H1 (cell line): ENCODE results near the gene KCNQ1. TPM values are rescaled to one million over a fixed set of nuclear protein-coding genes. Genes with fewer than 3 reads are reported as not detected.

Source experiments
- CTCF ChIA-PET: fragments of 300-600 bp; sonication (Branson Sonifier 250); formaldehyde crosslinking; loops from one replicate; lab custom pipeline; 2021; ENCODE audit not compliant: partially characterized antibody; lab: Charles Lee
- POLR2A ChIA-PET: fragments of 300-600 bp; sonication (Branson Sonifier 250); formaldehyde crosslinking; loops from one replicate; lab custom pipeline; 2021; ENCODE audit warnings: inconsistent platforms; ENCODE audit not compliant: partially characterized antibody; lab: Charles Lee
- DNase-seq, 2 experiments: peaks; one replicate each; pipeline versions ENCODE4 v3.0.0 to v3.0.0-alpha.2; 2010 to 2022; ENCODE audit warnings: low spot score in 2 of 2, low read depth in 1 of 2, mixed read lengths in 1 of 2
- FAIRE-seq: peaks from 2 replicates; lab custom pipeline; 2011; peaks lifted over from hg19 to GRCh38; lab: Jason Lieb, UNC
- H2AFZ ChIP-seq: 2 replicates; pipeline ENCODE4 v1.8.1; 2012; ENCODE audit warnings: low read length, inconsistent platforms
- H2AK5ac ChIP-seq: 2 replicates; pipeline ENCODE4 v1.6.1; 2013; ENCODE audit warnings: low read depth, low read length
- H2BK120ac ChIP-seq: replicated peaks from 2 replicates; pipeline ENCODE3; 2013; ENCODE audit warnings: low read depth, low read length, inconsistent platforms
- H2BK12ac ChIP-seq: 2 replicates; pipeline ENCODE4 v1.6.1; 2013; ENCODE audit warnings: low read depth, low read length
- H2BK15ac ChIP-seq: 2 replicates; pipeline ENCODE4 v1.6.1; 2013; ENCODE audit warnings: low read length
- H2BK20ac ChIP-seq: 2 replicates; pipeline ENCODE4 v1.6.1; 2013; ENCODE audit warnings: low read length
- H2BK5ac ChIP-seq: 2 replicates; pipeline ENCODE4 v1.6.1; 2013; ENCODE audit warnings: low read depth, low read length
- H3K14ac ChIP-seq: 2 replicates; pipeline ENCODE4 v1.6.1; 2013; ENCODE audit warnings: inconsistent platforms; ENCODE audit not compliant: insufficient read length
- H3K18ac ChIP-seq: 2 replicates; pipeline ENCODE4 v1.6.1; 2013; ENCODE audit warnings: low read length; ENCODE audit errors: extremely low read depth
- H3K23ac ChIP-seq: 2 replicates; pipeline ENCODE4 v1.6.1; 2013; ENCODE audit warnings: inconsistent platforms; ENCODE audit not compliant: insufficient read length
- H3K23me2 ChIP-seq: 2 replicates; pipeline ENCODE4 v1.6.1; 2013; ENCODE audit warnings: low read depth, low read length
- H3K27ac ChIP-seq: 2 replicates; pipeline ENCODE4 v1.6.1; 2011; ENCODE audit warnings: low read depth, low read length, inconsistent platforms
- H3K27me3 ChIP-seq, 4 experiments: replicated peaks in 1 of 4; 1 replicate in 1 of 4; 2 replicates in 3 of 4; pipeline versions ENCODE4 v1.6.1 to v1.8.1; 2011 to 2013; ENCODE audit warnings: low read length in 3 of 4, mild to moderate bottlenecking in 3 of 4, inconsistent platforms in 2 of 4, mixed read lengths in 2 of 4, moderate library complexity in 1 of 4; ENCODE audit not compliant: control insufficient read depth in 3 of 4, insufficient read depth in 3 of 4; ENCODE audit errors: extremely low read depth in 1 of 4
- H3K36me3 ChIP-seq, 4 experiments: 2 replicates each; pipeline versions ENCODE4 v1.6.1 to v1.8.1; 2011 to 2013; ENCODE audit warnings: mild to moderate bottlenecking in 4 of 4, low read length in 3 of 4, moderate library complexity in 2 of 4, control low read depth in 1 of 4, inconsistent platforms in 1 of 4; ENCODE audit not compliant: insufficient read depth in 4 of 4, control insufficient read depth in 2 of 4
- H3K4ac ChIP-seq: replicated peaks from 2 replicates; pipeline ENCODE3; 2013; ENCODE audit warnings: low read length, low read depth, mixed read lengths, inconsistent platforms; ENCODE audit not compliant: insufficient read length
- H3K4me1 ChIP-seq, 4 experiments: replicated peaks in 1 of 4; 1 replicate in 1 of 4; 2 replicates in 3 of 4; pipeline versions ENCODE4 v1.6.1 to v1.8.1; 2011 to 2013; ENCODE audit warnings: low read length in 3 of 4, inconsistent platforms in 2 of 4, mixed read lengths in 1 of 4; ENCODE audit not compliant: insufficient read depth in 4 of 4, control insufficient read depth in 3 of 4
- H3K4me2 ChIP-seq, 2 experiments: 2 replicates each; pipeline versions ENCODE4 v1.6.1 to v1.8.1; 2011 to 2013; ENCODE audit warnings: low read depth in 2 of 2, low read length in 2 of 2, control low read depth in 1 of 2, inconsistent platforms in 1 of 2, mild to moderate bottlenecking in 1 of 2; ENCODE audit not compliant: insufficient read depth in 1 of 2
- H3K4me3 ChIP-seq, 4 experiments: fragments of 200-600, 300-600 bp in 1 of 4; sonication (generic), shearing (Covaris generic), sonication (Bioruptor Twin) in 1 of 4; 2 replicates each; pipeline versions ENCODE4 v1.5.1 to v1.8.1; 2011 to 2016; ENCODE audit warnings: low read length in 4 of 4, low read depth in 3 of 4, control low read depth in 2 of 4, inconsistent platforms in 2 of 4, mild to moderate bottlenecking in 2 of 4, mixed read lengths in 1 of 4, moderate library complexity in 1 of 4; ENCODE audit not compliant: insufficient read depth in 2 of 4; ENCODE audit errors: extremely low read depth in 1 of 4
- H3K56ac ChIP-seq: replicated peaks from 2 replicates; pipeline ENCODE3; 2013; ENCODE audit warnings: low read depth, mild to moderate bottlenecking, mixed read lengths, low read length, inconsistent platforms; ENCODE audit not compliant: insufficient read length
- H3K79me1 ChIP-seq: 2 replicates; pipeline ENCODE4 v1.6.1; 2013; ENCODE audit warnings: low read depth, low read length, control low read depth
- H3K79me2 ChIP-seq, 2 experiments: 2 replicates each; pipeline versions ENCODE4 v1.6.1 to v1.8.1; 2012 to 2013; ENCODE audit warnings: low read length in 2 of 2, mild to moderate bottlenecking in 2 of 2, inconsistent platforms in 1 of 2; ENCODE audit not compliant: insufficient read depth in 2 of 2, control insufficient read depth in 1 of 2
- H3K9ac ChIP-seq, 4 experiments: replicated peaks in 1 of 4; 1 replicate in 1 of 4; 2 replicates in 3 of 4; pipeline versions ENCODE4 v1.6.1 to v1.8.1; 2011 to 2013; ENCODE audit warnings: low read depth in 3 of 4, low read length in 3 of 4, control low read depth in 2 of 4, mild to moderate bottlenecking in 2 of 4, moderate library complexity in 2 of 4, inconsistent platforms in 1 of 4; ENCODE audit errors: extremely low read depth in 1 of 4
- H3K9me3 ChIP-seq, 2 experiments: 2 replicates each; pipeline versions ENCODE4 v1.6.1 to v1.8.1; 2012 to 2013; ENCODE audit warnings: mild to moderate bottlenecking in 2 of 2, moderate library complexity in 2 of 2, control low read depth in 1 of 2, inconsistent platforms in 1 of 2, low read depth in 1 of 2, low read length in 1 of 2, mixed read lengths in 1 of 2; ENCODE audit not compliant: insufficient read depth in 2 of 2
- H4K20me1 ChIP-seq, 2 experiments: replicated peaks in 1 of 2; 2 replicates each; pipeline versions ENCODE3 to v1.8.1; 2011 to 2013; ENCODE audit warnings: inconsistent platforms in 2 of 2, low read length in 2 of 2, mild to moderate bottlenecking in 1 of 2; ENCODE audit not compliant: insufficient read depth in 2 of 2, control insufficient read depth in 1 of 2
- H4K5ac ChIP-seq: 2 replicates; pipeline ENCODE4 v1.6.1; 2013; ENCODE audit warnings: low read length, low read depth, mixed read lengths, inconsistent platforms; ENCODE audit not compliant: insufficient read length
- H4K8ac ChIP-seq: 2 replicates; pipeline ENCODE4 v1.8.0; 2013; ENCODE audit warnings: mild to moderate bottlenecking, moderate library complexity, low read length, inconsistent platforms; ENCODE audit not compliant: insufficient read depth; ENCODE audit errors: extremely low read depth
- H4K91ac ChIP-seq: replicated peaks from 2 replicates; pipeline ENCODE3; 2013; ENCODE audit warnings: low read length, mixed read lengths, inconsistent platforms; ENCODE audit not compliant: insufficient read length
- ASH2L ChIP-seq: fragments of 200-600, 300-600 bp; sonication (generic); IDR thresholded peaks from one replicate; pipeline ENCODE4 v1.7.1; 2017; ENCODE audit warnings: low read length
- CREB1 ChIP-seq: IDR thresholded peaks from 2 replicates; pipeline ENCODE4 v1.6.1; 2012; ENCODE audit warnings: inconsistent platforms
- EGR1 ChIP-seq: IDR thresholded peaks from 2 replicates; pipeline ENCODE4 v1.6.1; 2011; ENCODE audit warnings: low read depth, low read length, borderline replicate concordance
- RAD21 ChIP-seq, 2 experiments: IDR thresholded peaks in 1 of 2; conservative IDR thresholded peaks in 1 of 2; 2 replicates each; pipeline ENCODE4 v1.6.1; 2011; ENCODE audit warnings: low read depth in 2 of 2, low read length in 2 of 2, improper control_type of control experiment in 1 of 2, inconsistent platforms in 1 of 2, mild to moderate bottlenecking in 1 of 2, moderate library complexity in 1 of 2
- SIX5 ChIP-seq: IDR thresholded peaks from 2 replicates; pipeline ENCODE4 v1.6.1; 2011; ENCODE audit warnings: mild to moderate bottlenecking, low read depth, low read length
- SP1 ChIP-seq: IDR thresholded peaks from 2 replicates; pipeline ENCODE4 v1.6.1; 2011; ENCODE audit warnings: low read depth, low read length
- SP2 ChIP-seq: IDR thresholded peaks from 2 replicates; pipeline ENCODE4 v1.6.1; 2012; ENCODE audit warnings: mild to moderate bottlenecking, low read length, inconsistent platforms
- TAF7 ChIP-seq: optimal IDR thresholded peaks from 2 replicates; pipeline ENCODE3; 2011; ENCODE audit warnings: low read depth, mild to moderate bottlenecking, inconsistent platforms, low read length, moderate library complexity, borderline replicate concordance
- TEAD4 ChIP-seq: IDR thresholded peaks from 2 replicates; pipeline ENCODE4 v1.6.1; 2012; ENCODE audit warnings: low read depth, low read length, inconsistent platforms, mixed read lengths
- YY1 ChIP-seq: IDR thresholded peaks from 2 replicates; pipeline ENCODE4 v1.6.1; 2011; ENCODE audit warnings: low read depth, mild to moderate bottlenecking, low read length
- WGBS, 2 experiments: shearing (Covaris generic) in 1 of 2; methylation state at CpG; one replicate each; pipeline versions ENCODE4 v1.1.6 to v1.1.7; 2013 to 2015; ENCODE audit warnings: low lambda C conversion rate in 2 of 2, mixed read lengths in 2 of 2, inconsistent platforms in 1 of 2, low coverage in 1 of 2, missing lambda C conversion rate in 1 of 2; ENCODE audit not compliant: insufficient replicate concordance in 2 of 2, insufficient coverage in 1 of 2, insufficient read length in 1 of 2; ENCODE audit errors: extremely low coverage in 1 of 2, missing lambda C conversion rate in 1 of 2; 5-methylcytosine and 5-hydroxymethylcytosine counted together
- polyA plus RNA-seq, 7 experiments: library from polyadenylated mRNA; depleted of rRNA in 3 of 7; stranded (reverse) in 5 of 7; unstranded in 2 of 7; fragments of >200 nt in 5 of 7; fragments of 200-250 nt in 2 of 7; gene quantifications; 1 replicate in 5 of 7; 2 replicates in 1 of 7; 4 replicates in 1 of 7; pipeline versions ENCODE4 v1.2.1 to v1.2.3, GENCODE V29; 2011 to 2013; ENCODE audit warnings: missing spikeins in 2 of 7, mixed read lengths in 2 of 7
- total RNA-seq: library from RNA; stranded (reverse); fragmentation: NEBNext Ultra II Directional; extraction: Animal tissue kit (Norgen Biotek cat#: 25700); gene quantifications from 2 replicates; pipeline ENCODE4 v1.2.1, GENCODE V29; 2021

Gene KCNQ1
- total and polyA plus RNA-seq, 2 of the 8 experiments (the other 6 are each of a cell fraction or from before 2014, with no cell fraction given), result 1.9 to 2.0 TPM

DNA sequence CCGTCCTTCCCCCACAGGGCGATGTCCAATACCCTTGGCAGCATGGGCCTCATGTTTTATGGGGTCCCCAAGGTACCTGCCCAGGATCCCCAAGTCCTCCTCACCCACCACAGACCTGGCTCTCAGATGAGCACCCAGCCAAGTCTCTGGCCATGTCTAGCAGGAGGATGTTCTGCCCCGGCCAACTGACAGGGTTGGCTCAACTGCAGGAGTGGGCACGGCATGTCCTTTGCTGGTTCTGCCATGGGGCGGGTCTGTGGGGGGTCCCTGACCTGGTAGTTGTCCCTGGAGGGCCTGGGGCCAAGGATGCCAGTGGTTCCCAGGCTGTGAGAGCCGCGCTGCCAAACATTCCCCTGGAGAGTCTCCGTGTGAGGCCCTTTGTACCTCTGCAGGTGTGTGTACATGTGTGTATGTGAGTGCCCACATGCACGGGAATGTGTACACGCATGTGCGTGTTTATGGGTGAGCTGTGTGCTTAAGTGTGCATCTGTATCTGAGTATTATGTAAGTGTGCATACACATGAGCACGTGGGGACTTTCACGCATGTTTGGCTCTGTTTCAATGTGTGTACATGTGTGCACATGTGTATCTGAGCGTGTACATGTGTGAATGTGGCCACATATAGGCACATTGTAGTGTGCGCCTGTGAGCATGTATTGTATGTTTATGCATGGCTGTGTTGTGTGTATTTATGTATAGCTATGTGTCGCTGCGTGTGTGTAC lies 85.5 kb downstream of the KCNQ1 start:
- Histone ChIP-seq H3K4me3 (no peak overlapping the region), H3K23me2 (no peaks in the 10 kb centered on the region), H3K9me3 (no peaks in the 10 kb centered on the region), H4K8ac (no peak overlapping the region), H3K23ac (no peak overlapping the region), H3K14ac (no peak overlapping the region), H3K18ac (no peak overlapping the region), H3K79me1 (no peaks in the 10 kb centered on the region), H4K20me1 (peaks cover 0 to 7% of the 10 kb centered on the region in 2 experiments), H2AK5ac (peak overlapping the region; percentile 87; the same call in 1 of the 2 replicates), H2AFZ (no peak overlapping the region), H3K36me3 (no peaks in the 10 kb centered on the region), H3K79me2 (no peaks in the 10 kb centered on the region), H3K56ac (no peak overlapping the region), H2BK120ac (no peak overlapping the region), H3K27ac (no peak overlapping the region), H4K91ac (no peak overlapping the region), H4K5ac (no peak overlapping the region), H2BK12ac (no peak overlapping the region), H3K4ac (no peak overlapping the region), H3K27me3 (peaks cover 0 to 28% (median 9%) of the 10 kb centered on the region in 4 experiments; a peak in 5 of 7 replicates), H3K4me1 (peaks cover 4 to 18% (median 10%) of the 10 kb centered on the region in 4 experiments), H3K9ac (0 out of 7 replicates have a peak overlapping the region, but pooled peaks of 1 of the 4 experiments have one; percentile 26), H3K4me2 (no peak overlapping the region), H2BK20ac (no peak overlapping the region), H2BK15ac (no peak overlapping the region), H2BK5ac (no peak overlapping the region)
- TF ChIP-seq TAF7, result no peak
- no peak for TF ChIP-seq EGR1
- TF ChIP-seq YY1, result no peak
- TF ChIP-seq TEAD4, result no peak
- no peak for TF ChIP-seq RAD21 (IDR thresholded peaks at IDR 0.05 in 1 of 2, conservative IDR thresholded peaks at IDR 0.05 in 1 of 2; ENCODE audit: low read depth in 2 of 2, low read length in 2 of 2)
- no peak for TF ChIP-seq ASH2L
- no peak for TF ChIP-seq SP2
- TF ChIP-seq SIX5, result no peak
- TF ChIP-seq SP1, result no peak
- no peak for TF ChIP-seq CREB1
- WGBS, 2 experiments, result 86% methylated on average over 17 of the region's 17 CpGs; no CpG with 5 or more reads in 1 of the 2 experiments
- no peak for FAIRE-seq
- CTCF ChIA-PET, result interaction anchor here (0.6 to 14.3 kb wide), 55 partner anchors 11 to 402 kb away, joined by 3 to 521 read pairs (median 7); partner anchors contain the start of genes CDKN1C and TSSC4
- no peak for DNase-seq
- POLR2A ChIA-PET, result interaction anchor here (1.7 to 3.2 kb wide), 2 partner anchors 108 to 361 kb away, joined by 5 to 16 read pairs; no protein-coding TSS in a partner anchor
